NCI-H345 treated with DMSO at 0.1 percent for 48 hours (cell line): ENCODE results near the gene COMTD1.

Source experiments
- DNase-seq: peaks from one replicate; lab custom pipeline; 2025; ENCODE audit not compliant: unreplicated experiment; lab: John Stamatoyannopoulos, UW

Gene COMTD1

GRCh38 chr10:75235375-75236177 lies at the start of gene COMTD1:
Gene COMTD1, minus strand, starts transcription at chr10:75235957. Its CDS starts 29 bp downstream, at chr10:75235928.
- peak; percentile 83 for DNase-seq

DNA sequence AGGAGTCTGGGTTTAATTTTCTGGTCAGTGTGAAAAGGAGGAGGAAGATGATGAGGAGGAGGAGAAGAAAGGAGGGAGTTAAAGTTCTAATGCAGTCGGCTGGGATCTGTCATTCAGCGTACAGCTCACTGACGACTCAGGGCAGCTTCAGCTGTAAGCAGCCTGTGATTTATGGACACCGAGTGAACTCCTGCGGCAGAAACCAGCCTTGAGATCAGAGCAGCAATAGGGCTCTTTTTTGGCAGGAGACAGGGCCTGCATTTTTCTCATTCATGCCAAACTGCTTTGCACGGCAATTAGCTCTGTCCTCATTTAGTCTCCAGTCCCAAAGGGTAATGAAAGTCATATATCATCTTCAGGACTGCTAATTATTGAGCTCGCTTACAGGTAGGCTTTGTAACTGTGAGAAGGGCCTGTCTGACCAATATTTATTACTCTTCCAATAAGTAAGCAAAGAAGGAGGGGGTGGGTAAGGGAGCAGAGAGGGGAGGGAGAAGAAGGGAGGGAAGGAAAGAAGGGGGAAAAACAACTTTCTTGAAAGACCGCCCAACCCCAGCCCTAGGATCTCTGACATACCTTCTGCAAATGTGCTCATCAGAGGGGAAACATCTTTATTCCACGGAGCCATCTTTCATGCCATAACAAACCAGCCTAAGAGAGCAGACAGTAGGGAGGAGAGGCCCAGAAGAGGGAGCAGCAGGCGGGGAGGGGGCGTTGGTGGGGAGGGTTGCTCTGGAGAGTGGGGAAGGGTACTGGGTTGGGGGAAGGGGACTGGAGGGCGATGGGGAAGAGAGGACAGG lies 48.1 kb upstream of the COMTD1 start:
- DNase-seq = no peak

DNA sequence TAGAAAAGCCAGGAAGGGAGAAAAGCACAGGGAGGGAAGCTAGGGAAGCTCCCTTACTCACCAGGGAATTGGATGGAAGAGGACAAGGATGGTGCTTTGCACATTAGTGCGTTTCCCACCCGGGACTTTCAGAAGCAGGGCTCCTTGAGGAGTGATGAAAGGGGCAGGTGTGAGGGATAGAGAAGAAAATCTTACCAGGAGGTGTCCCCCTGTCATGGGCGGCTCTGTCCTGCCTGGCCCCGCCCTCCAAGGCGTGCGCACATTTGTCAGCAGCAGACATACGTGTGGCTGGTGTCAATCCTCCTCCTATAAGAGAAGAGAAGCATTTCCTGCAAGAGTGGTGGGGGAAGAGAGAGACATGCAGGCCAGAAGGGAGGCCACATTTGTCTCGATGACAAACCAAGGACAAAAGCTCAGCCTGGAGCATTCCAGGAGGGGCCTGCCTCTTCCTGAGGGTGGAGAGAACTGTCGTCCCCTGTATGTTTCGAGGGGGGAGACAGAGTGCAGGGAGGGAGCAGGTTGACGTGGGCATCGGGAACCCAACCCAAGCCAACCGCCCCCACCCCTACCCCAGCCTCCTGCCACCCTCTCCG lies 47.4 kb upstream of the COMTD1 start:
- no peak for DNase-seq

DNA sequence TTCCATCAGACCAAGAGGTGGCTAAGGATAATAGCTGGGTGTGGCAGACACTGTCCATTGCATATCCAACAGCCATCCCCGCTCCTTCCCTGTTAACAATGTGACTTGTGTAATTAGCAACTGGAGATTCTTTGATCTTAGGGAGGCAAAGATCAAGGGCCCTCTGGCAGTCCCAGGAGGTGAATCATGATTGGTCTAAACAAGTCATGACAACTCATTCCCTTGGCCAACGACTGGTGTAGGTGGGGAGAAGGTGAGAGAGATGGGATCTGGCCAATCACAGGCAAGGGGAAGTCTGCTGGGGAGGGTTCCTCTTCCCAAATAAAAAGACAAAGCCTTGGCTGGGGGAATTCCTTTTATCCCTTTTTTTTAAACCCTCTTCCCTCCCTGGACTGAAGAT lies 46.2 kb upstream of the COMTD1 start:
- DNase-seq = no peak

DNA sequence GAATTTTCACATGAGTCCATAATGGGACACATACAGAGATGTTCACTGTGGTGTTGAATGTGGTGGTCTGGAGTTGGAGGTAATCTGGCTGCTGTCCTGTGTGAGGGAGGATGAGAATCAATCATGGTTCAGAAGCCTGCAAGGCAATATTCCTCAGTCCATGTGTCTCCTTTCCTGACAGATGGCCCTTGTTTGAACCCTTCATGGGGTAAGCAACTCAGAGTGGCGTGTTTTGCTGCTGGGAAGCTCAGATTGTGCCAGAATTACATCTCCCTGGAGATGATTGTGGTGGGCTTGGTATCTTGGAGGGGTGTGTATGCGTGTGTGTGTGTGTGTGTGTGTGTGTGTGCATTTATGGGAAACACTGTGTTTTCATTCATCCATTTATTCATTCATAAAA lies 44.5 kb upstream of the COMTD1 start:
- DNase-seq = no peak

GRCh38 chr10:75276069-75276872 lies 40.5 kb upstream of the COMTD1 start:
- DNase-seq = no peak

GRCh38 chr10:75272896-75273295 lies 37.1 kb upstream of the COMTD1 start:
- no peak for DNase-seq

GRCh38 chr10:75272094-75272493 lies 36.3 kb upstream of the COMTD1 start:
- DNase-seq = no peak

- no peak for DNase-seq
Measured at GRCh38 chr10:75269605-75270004, 33.8 kb upstream of the COMTD1 start.

- DNase-seq = no peak
Measured at GRCh38 chr10:75266945-75267344, 31.2 kb upstream of the COMTD1 start.

DNA sequence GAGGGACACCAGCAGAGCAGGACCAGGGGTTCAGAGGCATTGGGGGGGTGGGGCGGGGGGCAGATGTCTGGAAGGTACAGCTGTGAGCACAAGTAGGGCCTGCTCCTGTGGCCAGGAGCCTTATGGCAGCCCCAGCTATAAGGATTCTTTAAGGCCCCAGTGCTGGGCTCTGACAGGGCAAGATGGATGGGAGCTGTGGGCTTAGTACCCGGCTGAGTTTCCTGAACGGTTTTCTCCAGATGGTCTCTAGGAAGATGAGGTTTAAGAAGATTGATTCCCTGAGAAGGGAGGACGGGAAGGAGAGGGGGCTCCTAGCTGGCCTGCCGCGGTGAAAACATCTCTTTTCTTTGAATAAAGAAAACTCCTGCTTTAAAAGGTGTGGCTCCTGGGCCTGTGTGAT lies 30.1 kb upstream of the COMTD1 start:
- DNase-seq = no peak

DNA sequence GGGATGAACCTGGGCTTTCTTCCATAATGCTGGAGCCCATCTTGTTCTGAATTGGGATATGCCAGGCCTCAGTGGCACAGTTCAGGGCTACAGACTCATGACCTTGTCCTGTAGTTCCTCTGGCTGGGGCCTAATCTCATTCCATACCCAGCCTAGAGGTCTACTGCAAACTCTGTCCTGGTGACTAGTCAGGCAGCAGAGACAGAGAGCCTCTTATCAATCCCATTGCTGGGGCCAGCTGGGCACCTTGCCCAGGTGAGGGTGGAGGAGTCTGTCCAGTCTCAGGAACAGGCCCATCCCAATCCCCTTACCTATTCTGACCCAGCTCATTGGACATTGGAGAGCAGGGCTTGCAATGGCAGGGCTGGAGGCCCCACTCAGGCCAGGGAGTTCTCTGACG lies 28.0 kb upstream of the COMTD1 start:
- DNase-seq = no peak

GRCh38 chr10:75261813-75262705 lies 26.3 kb upstream of the COMTD1 start:
- DNase-seq = no peak

GRCh38 chr10:75260990-75261389 lies 25.2 kb upstream of the COMTD1 start:
- no peak for DNase-seq

- no peak for DNase-seq
Measured at GRCh38 chr10:75254739-75255138, 19.0 kb upstream of the COMTD1 start.

DNA sequence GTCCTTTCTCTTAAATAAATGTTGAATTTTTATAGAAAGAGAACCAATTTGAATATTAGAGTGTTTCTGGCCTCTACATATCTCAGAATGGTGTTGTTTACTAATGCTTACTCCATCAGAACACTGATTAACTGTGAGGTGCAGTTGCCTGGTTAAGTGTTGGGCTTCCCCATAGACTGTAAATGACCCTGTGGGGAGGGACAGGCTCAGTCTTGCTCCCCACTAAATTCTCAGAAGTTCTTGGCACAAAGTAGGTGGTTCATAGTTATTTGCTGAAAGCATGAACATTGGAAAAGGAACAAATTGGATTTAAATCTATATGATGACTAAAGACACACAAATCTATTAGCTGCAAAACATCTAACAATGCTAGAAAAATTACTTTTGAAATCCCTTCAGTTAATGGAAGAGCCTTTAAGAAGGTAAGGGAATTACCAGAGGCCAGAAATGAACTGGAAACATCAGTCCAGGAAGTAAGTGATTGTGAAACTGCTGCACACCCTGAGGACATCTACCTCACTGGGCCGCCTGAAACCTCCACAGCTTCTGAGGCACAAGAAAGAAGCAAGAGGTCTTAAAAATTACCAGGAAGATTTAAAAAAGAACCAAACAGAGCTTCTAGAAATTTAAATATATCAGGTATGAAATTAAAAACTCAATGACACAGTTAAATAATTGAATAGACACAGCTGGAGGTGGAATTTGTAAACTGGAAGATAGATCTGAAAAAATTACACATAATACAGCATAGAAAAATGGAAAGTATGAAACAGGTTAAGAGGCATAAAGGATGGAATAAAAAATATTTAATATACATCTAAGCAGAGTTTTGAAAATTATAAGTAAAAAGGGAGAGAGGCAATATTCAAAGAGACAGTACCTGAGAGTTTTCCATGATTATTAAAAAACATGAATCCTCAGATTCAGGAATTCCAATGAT lies 17.8 kb upstream of the COMTD1 start:
- DNase-seq = no peak

DNA sequence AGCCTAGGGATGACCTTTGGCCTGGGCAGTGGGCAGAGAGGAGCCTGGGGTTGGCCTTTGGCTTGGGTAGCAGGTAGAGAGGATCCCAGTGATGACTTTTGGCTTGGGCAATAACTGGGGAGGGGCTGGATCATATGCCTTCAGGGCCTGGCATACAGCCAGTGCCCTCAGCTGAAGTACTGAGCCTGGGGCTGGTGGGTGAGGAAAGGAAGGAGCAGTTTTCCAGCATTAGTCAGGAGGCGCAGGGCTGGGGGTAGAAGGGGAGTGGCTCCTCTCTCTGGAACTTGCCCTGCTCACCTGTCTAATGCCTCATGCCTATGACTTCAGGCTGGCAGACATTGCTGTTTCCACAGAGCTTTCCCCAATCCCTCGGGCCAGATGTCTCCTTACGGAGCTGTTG lies 15.2 kb upstream of the COMTD1 start:
- DNase-seq = no peak

DNA sequence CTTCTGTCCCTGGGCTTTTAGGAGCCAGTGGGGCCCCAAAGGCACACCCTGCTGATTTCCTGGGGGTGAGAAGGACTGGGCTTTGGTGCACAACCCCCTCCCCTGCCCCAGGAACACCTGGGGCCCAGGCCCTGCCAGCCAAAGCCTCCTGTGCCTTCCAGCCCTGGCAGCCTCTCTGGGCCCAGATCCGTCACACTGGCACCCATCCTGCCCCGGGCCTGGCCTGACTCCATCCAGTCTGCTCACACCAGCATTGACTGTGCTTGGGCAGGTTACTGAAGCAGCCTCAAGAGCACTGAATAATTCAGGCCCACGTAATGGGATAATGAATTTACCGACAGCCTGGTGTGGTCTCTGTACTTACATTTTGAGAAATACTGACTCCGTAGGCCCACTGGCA lies 12.0 kb upstream of the COMTD1 start:
- DNase-seq = no peak

GRCh38 chr10:75246506-75246905 lies 10.7 kb upstream of the COMTD1 start:
- DNase-seq = no peak
